GM23338 (cell line): ENCODE data around the gene SFI1. TPM values are rescaled to one million over a fixed set of nuclear protein-coding genes. Genes with fewer than 3 reads are reported as not detected.
"Not testable (repeated sequence)": the region's sequence is repeated elsewhere in the genome, so short reads cannot be mapped to it uniquely, and the experiment has no call there.

ENCODE experiments used
- ATAC-seq: fragments of 200-7000 bp; cut with Tn5 transposase; 3 replicates; pipeline ENCODE4 v1.9.1; 2020
- DNase-seq: peaks from one replicate; pipeline ENCODE4 v3.0.0-alpha.2; 2015; ENCODE audit warnings: low spot score
- H2AFZ ChIP-seq: fragments of 200-600 bp; sonication (generic); 2 replicates; pipeline ENCODE4 v1.8.0; 2016; ENCODE audit warnings: antibody characterized with exemption, mild to moderate bottlenecking, moderate library complexity
- H3F3A ChIP-seq: fragments of 200-600 bp; sonication (generic); replicated peaks from 2 replicates; pipeline ENCODE4 v1.8.0; 2017; ENCODE audit warnings: antibody characterized with exemption, mixed run types, low read depth
- H3K27ac ChIP-seq: fragments of 200-600 bp; sonication (generic); 2 replicates; pipeline ENCODE4 v1.6.1; 2016; ENCODE audit warnings: low read depth
- H3K27me3 ChIP-seq: fragments of 200-600 bp; sonication (generic); 2 replicates; pipeline ENCODE4 v1.8.0; 2016; ENCODE audit warnings: mild to moderate bottlenecking, mixed run types, moderate library complexity; ENCODE audit not compliant: insufficient read depth
- H3K36me3 ChIP-seq: fragments of 200-600 bp; sonication (generic); 2 replicates; pipeline ENCODE4 v1.8.0; 2016; ENCODE audit warnings: mild to moderate bottlenecking; ENCODE audit not compliant: insufficient read depth
- H3K4me1 ChIP-seq: fragments of 200-600 bp; sonication (generic); 2 replicates; pipeline ENCODE4 v1.8.0; 2016; ENCODE audit warnings: mild to moderate bottlenecking, moderate library complexity; ENCODE audit not compliant: insufficient read depth
- H3K4me2 ChIP-seq: fragments of 200-600 bp; sonication (generic); 2 replicates; pipeline ENCODE4 v1.7.1; 2017; ENCODE audit warnings: mixed run types
- H3K4me3 ChIP-seq: fragments of 200-600 bp; sonication (generic); 2 replicates; pipeline ENCODE4 v1.6.1; 2016; ENCODE audit warnings: mixed run types
- H3K79me2 ChIP-seq: fragments of 200-600 bp; sonication (generic); replicated peaks from 2 replicates; pipeline ENCODE4 v1.8.0; 2017; ENCODE audit warnings: mild to moderate bottlenecking; ENCODE audit not compliant: insufficient read depth
- H3K9me2 ChIP-seq: fragments of 200-600 bp; sonication (generic); 2 replicates; pipeline ENCODE4 v1.8.0; 2017; ENCODE audit not compliant: insufficient read depth
- H4K20me1 ChIP-seq: fragments of 200-600 bp; sonication (generic); replicated peaks from 2 replicates; pipeline ENCODE4 v1.8.0; 2017; ENCODE audit warnings: mild to moderate bottlenecking; ENCODE audit not compliant: insufficient read depth
- H3K27ac Mint-ChIP-seq: 2 replicates; pipeline ENCODE4 v1.8.0; 2020; ENCODE audit warnings: inconsistent platforms, mild to moderate bottlenecking, moderate library complexity, mixed read lengths
- H3K27me3 Mint-ChIP-seq: 3 replicates; pipeline ENCODE4 v1.8.0; 2022; ENCODE audit warnings: low read depth, mild to moderate bottlenecking, moderate library complexity, mixed read lengths, inconsistent platforms; ENCODE audit not compliant: insufficient read depth, poor library complexity
- H3K36me3 Mint-ChIP-seq: 3 replicates; pipeline ENCODE4 v1.8.0; 2021; ENCODE audit warnings: low read depth, mild to moderate bottlenecking, inconsistent platforms, moderate library complexity, mixed read lengths
- H3K4me1 Mint-ChIP-seq: 3 replicates; pipeline ENCODE4 v1.8.0; 2020; ENCODE audit warnings: mild to moderate bottlenecking, inconsistent platforms, mixed read lengths
- H3K4me3 Mint-ChIP-seq: 3 replicates; pipeline ENCODE4 v1.8.0; 2021; ENCODE audit warnings: moderate library complexity, mild to moderate bottlenecking, inconsistent platforms, mixed read lengths
- H3K9me3 Mint-ChIP-seq: 3 replicates; pipeline ENCODE4 v1.8.0; 2020; ENCODE audit warnings: moderate library complexity, mild to moderate bottlenecking, inconsistent platforms, mixed read lengths
- CREB1 ChIP-seq: fragments of 250-450 bp; sonication (Bioruptor Pico); IDR thresholded peaks from 2 replicates; pipeline ENCODE4 v1.5.0; 2020; ENCODE audit warnings: low read depth, mild to moderate bottlenecking, moderate library complexity
- EZH2 ChIP-seq: fragments of 200-600 bp; sonication (generic); IDR thresholded peaks from one replicate; pipeline ENCODE4 v1.8.0; 2017; ENCODE audit warnings: antibody characterized with exemption, mild to moderate bottlenecking, low read depth; ENCODE audit not compliant: unreplicated experiment
- EZH2phosphoT487 ChIP-seq: fragments of 200-600 bp; sonication (generic); IDR thresholded peaks from one replicate; pipeline ENCODE4 v1.8.1; 2018; ENCODE audit warnings: antibody characterized with exemption; ENCODE audit not compliant: unreplicated experiment
- NANOG ChIP-seq: IDR thresholded peaks from 2 replicates; pipeline ENCODE4 v1.6.1; 2016; ENCODE audit warnings: antibody characterized with exemption, borderline replicate concordance
- POLR2AphosphoS5 ChIP-seq: IDR thresholded peaks from 2 replicates; pipeline ENCODE4 v1.6.1; 2016; ENCODE audit warnings: antibody characterized with exemption, low read depth
- STAT1 ChIP-seq: IDR thresholded peaks from one replicate; pipeline ENCODE4 v1.6.1; 2016; ENCODE audit warnings: antibody characterized with exemption; ENCODE audit not compliant: unreplicated experiment
- ZNF114 ChIP-seq: fragments of 250-450 bp; sonication (Bioruptor Pico); IDR thresholded peaks from 2 replicates; pipeline ENCODE4 v1.5.0; 2020; ENCODE audit warnings: mild to moderate bottlenecking, moderate library complexity
- ZNF331 ChIP-seq: fragments of 250-450 bp; sonication (Bioruptor Pico); IDR thresholded peaks from 2 replicates; pipeline ENCODE4 v1.5.0; 2020; ENCODE audit warnings: low read depth, mild to moderate bottlenecking, moderate library complexity
- ZNF462 ChIP-seq: fragments of 250-450 bp; sonication (Bioruptor Pico); IDR thresholded peaks from 2 replicates; pipeline ENCODE4 v1.5.0; 2020; ENCODE audit warnings: mild to moderate bottlenecking, moderate library complexity
- polyA plus RNA-seq: library from polyadenylated mRNA; unstranded; fragments of >200 nt; fragmentation: Nextera tagmentation; extraction: Ambion mirVana; gene quantifications from 2 replicates; pipeline ENCODE4 v1.2.1, GENCODE V29; 2016
- total RNA-seq: library from RNA; depleted of rRNA; stranded (reverse); fragments of >200 nt; shearing (Covaris generic); gene quantifications from 2 replicates; pipeline ENCODE4 v1.2.3, GENCODE V29; 2014
- TF ChIP-seq, protein P1 (sequence below), 2 experiments: fragments of 200-600 bp in 1 of 2; sonication (generic) in 1 of 2; conservative IDR thresholded peaks; 2 replicates each; pipeline versions ENCODE4 v1.5.1 to v1.6.1; 2016 to 2017; ENCODE audit warnings: antibody characterized with exemption in 2 of 2, low read depth in 2 of 2, mild to moderate bottlenecking in 2 of 2, moderate library complexity in 1 of 2
- TF ChIP-seq, protein P2 (sequence below): IDR thresholded peaks from 2 replicates; pipeline ENCODE4 v1.6.1; 2016; ENCODE audit warnings: antibody characterized with exemption

The SFI1 gene
- total and polyA plus RNA-seq, 2 experiments from 2014 or later, result 16.7 to 25.6 TPM

GRCh38 chr22:31491218-31491962 lies 4.9 kb upstream of the SFI1 start (continued):
- no peak for TF ChIP-seq CREB1 (CRISPR knock-in tag)
- TF ChIP-seq EZH2phosphoT487, result no peak
- no peak for TF ChIP-seq ZNF114 (CRISPR knock-in tag)
- TF ChIP-seq POLR2AphosphoS5, result no peak
- TF ChIP-seq ZNF331 (CRISPR knock-in tag), result no peak
- TF ChIP-seq ZNF462, result no peak
- no peak for TF ChIP-seq NANOG
- no peak for TF ChIP-seq EZH2

DNA sequence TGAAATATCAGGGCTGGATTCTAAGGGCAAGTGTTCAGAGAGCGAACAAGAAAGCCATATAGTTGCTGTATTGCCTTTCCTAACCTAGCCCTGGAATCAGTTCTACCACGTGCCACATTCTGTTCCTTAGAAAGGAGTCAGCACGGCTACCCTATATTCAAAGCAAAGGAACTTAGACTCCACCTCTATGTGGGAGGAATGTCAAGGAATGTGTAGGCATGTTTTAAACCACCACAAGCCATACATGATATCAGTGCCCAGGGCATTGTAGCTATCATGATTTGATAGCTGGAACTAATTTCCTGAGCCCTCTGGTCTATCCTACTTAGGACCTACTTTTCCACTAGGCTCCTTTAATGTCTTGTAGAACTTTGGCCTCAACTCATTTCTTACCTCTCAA lies 4.2 kb upstream of the SFI1 start:
- H2AFZ ChIP-seq, result no peak overlapping the region
- peaks cover 7% of the 10 kb centered on the region for H3K27me3 Mint-ChIP-seq
- no peaks in the 10 kb centered on the region; the same call in 1 of the 2 replicates for H3K36me3 ChIP-seq
- H3K4me2 ChIP-seq, result no peak overlapping the region
- no peak overlapping the region for H3K27ac ChIP-seq
- TF ChIP-seq, protein P1, sequence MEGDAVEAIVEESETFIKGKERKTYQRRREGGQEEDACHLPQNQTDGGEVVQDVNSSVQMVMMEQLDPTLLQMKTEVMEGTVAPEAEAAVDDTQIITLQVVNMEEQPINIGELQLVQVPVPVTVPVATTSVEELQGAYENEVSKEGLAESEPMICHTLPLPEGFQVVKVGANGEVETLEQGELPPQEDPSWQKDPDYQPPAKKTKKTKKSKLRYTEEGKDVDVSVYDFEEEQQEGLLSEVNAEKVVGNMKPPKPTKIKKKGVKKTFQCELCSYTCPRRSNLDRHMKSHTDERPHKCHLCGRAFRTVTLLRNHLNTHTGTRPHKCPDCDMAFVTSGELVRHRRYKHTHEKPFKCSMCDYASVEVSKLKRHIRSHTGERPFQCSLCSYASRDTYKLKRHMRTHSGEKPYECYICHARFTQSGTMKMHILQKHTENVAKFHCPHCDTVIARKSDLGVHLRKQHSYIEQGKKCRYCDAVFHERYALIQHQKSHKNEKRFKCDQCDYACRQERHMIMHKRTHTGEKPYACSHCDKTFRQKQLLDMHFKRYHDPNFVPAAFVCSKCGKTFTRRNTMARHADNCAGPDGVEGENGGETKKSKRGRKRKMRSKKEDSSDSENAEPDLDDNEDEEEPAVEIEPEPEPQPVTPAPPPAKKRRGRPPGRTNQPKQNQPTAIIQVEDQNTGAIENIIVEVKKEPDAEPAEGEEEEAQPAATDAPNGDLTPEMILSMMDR (conservative IDR thresholded peaks at IDR 0.05; ENCODE audit: low read depth in 2 of 2), result no peak
- TF ChIP-seq ZNF114 (CRISPR knock-in tag) (no peak), STAT1 (no peak), EZH2 (no peak), ZNF331 (CRISPR knock-in tag) (no peak)
- TF ChIP-seq, protein P2, sequence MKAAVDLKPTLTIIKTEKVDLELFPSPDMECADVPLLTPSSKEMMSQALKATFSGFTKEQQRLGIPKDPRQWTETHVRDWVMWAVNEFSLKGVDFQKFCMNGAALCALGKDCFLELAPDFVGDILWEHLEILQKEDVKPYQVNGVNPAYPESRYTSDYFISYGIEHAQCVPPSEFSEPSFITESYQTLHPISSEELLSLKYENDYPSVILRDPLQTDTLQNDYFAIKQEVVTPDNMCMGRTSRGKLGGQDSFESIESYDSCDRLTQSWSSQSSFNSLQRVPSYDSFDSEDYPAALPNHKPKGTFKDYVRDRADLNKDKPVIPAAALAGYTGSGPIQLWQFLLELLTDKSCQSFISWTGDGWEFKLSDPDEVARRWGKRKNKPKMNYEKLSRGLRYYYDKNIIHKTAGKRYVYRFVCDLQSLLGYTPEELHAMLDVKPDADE, result no peak
- peaks cover 4% of the 10 kb centered on the region; the same call in 2 of the 3 replicates for H3K9me3 Mint-ChIP-seq
- H3K27me3 ChIP-seq, result no peaks in the 10 kb centered on the region
- ATAC-seq (no peak), DNase-seq (no peak)
- H3K4me3 Mint-ChIP-seq, result no peak overlapping the region
- H3K4me3 ChIP-seq, result no peak overlapping the region
- H3K4me1 ChIP-seq, result peaks cover 41% of the 10 kb centered on the region
- H3K36me3 Mint-ChIP-seq, result peaks cover 17% of the 10 kb centered on the region
- peaks cover 22% of the 10 kb centered on the region for H3K79me2 ChIP-seq
- peaks cover 20% of the 10 kb centered on the region for H3F3A ChIP-seq
- H3K4me1 Mint-ChIP-seq, result peaks cover 25% of the 10 kb centered on the region
- H3K27ac Mint-ChIP-seq, result no peak overlapping the region
- no peaks in the 10 kb centered on the region for H3K9me2 ChIP-seq
- H4K20me1 ChIP-seq, result peaks cover 7% of the 10 kb centered on the region; the same call in 1 of the 2 replicates

DNA sequence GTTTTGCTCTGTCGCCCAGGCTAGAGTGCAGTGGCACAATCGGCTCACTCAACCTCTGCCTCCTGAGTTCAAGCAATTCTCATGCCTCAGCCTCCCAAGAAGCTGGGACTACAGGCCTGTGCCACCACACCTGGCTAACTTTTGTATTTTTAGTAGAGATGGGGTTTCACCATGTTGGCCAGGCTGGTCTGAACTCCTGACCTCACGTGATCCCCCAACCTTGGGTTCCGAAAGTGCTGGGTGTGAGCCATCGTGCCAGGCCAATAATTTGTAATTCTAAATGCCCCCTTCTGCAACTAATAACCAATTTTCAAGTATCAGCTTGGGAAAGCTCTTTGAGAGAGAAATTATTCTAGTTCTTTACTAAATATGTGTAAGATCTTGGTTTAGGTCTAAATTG lies 3.0 kb upstream of the SFI1 start:
- H3K4me2 ChIP-seq, H3K4me3 Mint-ChIP-seq, H4K20me1 ChIP-seq, H3K27ac Mint-ChIP-seq, H3K36me3 ChIP-seq, H3K27ac ChIP-seq, H3K27me3 ChIP-seq, ATAC-seq, H3K4me3 ChIP-seq, H3K9me2 ChIP-seq, H2AFZ ChIP-seq, DNase-seq: not testable (repeated sequence)
- Mint-ChIP-seq H3K27me3 (peaks cover 12% of the 10 kb centered on the region), H3K9me3 (peaks cover 14% of the 10 kb centered on the region), H3K36me3 (peaks cover 15% of the 10 kb centered on the region), H3K4me1 (peaks cover 23% of the 10 kb centered on the region)
- peaks cover 19% of the 10 kb centered on the region for H3K79me2 ChIP-seq
- peaks cover 33% of the 10 kb centered on the region for H3K4me1 ChIP-seq
- peaks cover 20% of the 10 kb centered on the region for H3F3A ChIP-seq
